H9 (cell line): ENCODE data around the gene FUT8. TPM values are rescaled to one million over a fixed set of nuclear protein-coding genes. Genes with fewer than 3 reads are reported as not detected.

Experiments used
- DNase-seq: peaks from one replicate; pipeline ENCODE4 v3.0.0-alpha.2; 2017
- H2AFZ ChIP-seq: one replicate; pipeline ENCODE4 v1.6.1; 2013; ENCODE audit warnings: mild to moderate bottlenecking, low read length, control low read depth, moderate library complexity
- H2AK5ac ChIP-seq: 2 replicates; pipeline ENCODE4 v1.6.1; 2013; ENCODE audit warnings: low read length, control low read depth, mixed read lengths; ENCODE audit not compliant: insufficient read length
- H2BK120ac ChIP-seq: one replicate; pipeline ENCODE4 v1.6.1; 2013; ENCODE audit warnings: low read depth, mild to moderate bottlenecking, low read length, control low read depth, inconsistent platforms; ENCODE audit not compliant: poor library complexity, severe bottlenecking
- H2BK12ac ChIP-seq: 2 replicates; pipeline ENCODE4 v1.6.1; 2013; ENCODE audit warnings: low read length, control low read depth, mixed read lengths, low read depth; ENCODE audit not compliant: insufficient read length
- H2BK15ac ChIP-seq: 2 replicates; pipeline ENCODE4 v1.6.1; 2013; ENCODE audit warnings: low read depth, low read length, control low read depth
- H2BK20ac ChIP-seq: one replicate; pipeline ENCODE4 v1.6.1; 2013; ENCODE audit warnings: low read depth, mild to moderate bottlenecking, low read length, control low read depth, inconsistent platforms; ENCODE audit not compliant: poor library complexity, severe bottlenecking
- H2BK5ac ChIP-seq: 2 replicates; pipeline ENCODE4 v1.6.1; 2013; ENCODE audit warnings: low read length, control low read depth, mixed read lengths; ENCODE audit not compliant: insufficient read length
- H3K14ac ChIP-seq: 2 replicates; pipeline ENCODE4 v1.6.1; 2013; ENCODE audit warnings: low read length, control low read depth; ENCODE audit not compliant: insufficient read depth
- H3K18ac ChIP-seq: 2 replicates; pipeline ENCODE4 v1.6.1; 2013; ENCODE audit warnings: low read depth, mild to moderate bottlenecking, mixed read lengths, low read length, control low read depth; ENCODE audit not compliant: insufficient read length
- H3K23ac ChIP-seq: 2 replicates; pipeline ENCODE4 v1.6.1; 2013; ENCODE audit warnings: low read length, control low read depth, mixed read lengths, low read depth; ENCODE audit not compliant: insufficient read length
- H3K23me2 ChIP-seq: 2 replicates; pipeline ENCODE4 v1.6.1; 2013; ENCODE audit warnings: low read depth, mild to moderate bottlenecking, mixed read lengths, low read length, control low read depth; ENCODE audit not compliant: insufficient read length, poor library complexity, severe bottlenecking
- H3K27ac ChIP-seq: 2 replicates; pipeline ENCODE4 v1.5.1; 2013; ENCODE audit warnings: low read length, control low read depth, mixed read lengths, low read depth; ENCODE audit not compliant: insufficient read length
- H3K27me3 ChIP-seq: 2 replicates; pipeline ENCODE4 v1.6.1; 2013; ENCODE audit warnings: low read length, control low read depth, inconsistent platforms; ENCODE audit not compliant: insufficient read depth
- H3K4ac ChIP-seq: 2 replicates; pipeline ENCODE4 v1.6.1; 2013; ENCODE audit warnings: low read depth, mild to moderate bottlenecking, control low read depth, inconsistent platforms, low read length, moderate library complexity
- H3K4me1 ChIP-seq: 2 replicates; pipeline ENCODE4 v1.6.1; 2013; ENCODE audit warnings: low read length, control low read depth, inconsistent platforms; ENCODE audit not compliant: insufficient read depth
- H3K4me2 ChIP-seq: 2 replicates; pipeline ENCODE4 v1.6.1; 2013; ENCODE audit warnings: low read length, control low read depth, mixed read lengths; ENCODE audit not compliant: insufficient read length, insufficient read depth
- H3K56ac ChIP-seq: 2 replicates; pipeline ENCODE4 v1.6.1; 2013; ENCODE audit warnings: low read depth, mild to moderate bottlenecking, mixed read lengths, low read length, control low read depth; ENCODE audit not compliant: insufficient read length
- H3K79me1 ChIP-seq: 2 replicates; pipeline ENCODE4 v1.6.1; 2013; ENCODE audit warnings: low read depth, mild to moderate bottlenecking, moderate library complexity, low read length, control low read depth, inconsistent platforms; ENCODE audit not compliant: insufficient read depth, poor library complexity, severe bottlenecking
- H3K79me2 ChIP-seq: 2 replicates; pipeline ENCODE4 v1.6.1; 2013; ENCODE audit warnings: low read length, control low read depth, inconsistent platforms; ENCODE audit not compliant: insufficient read depth
- H3K9ac ChIP-seq: 2 replicates; pipeline ENCODE4 v1.6.1; 2013; ENCODE audit warnings: low read length, control low read depth, mixed read lengths; ENCODE audit not compliant: insufficient read length; ENCODE audit errors: extremely low read depth
- H3K9me3 ChIP-seq: one replicate; pipeline ENCODE4 v1.6.1; 2013; ENCODE audit warnings: low read depth, low read length, inconsistent platforms; ENCODE audit not compliant: control insufficient read depth
- H3T11ph ChIP-seq: one replicate; pipeline ENCODE4 v1.6.1; 2013; ENCODE audit warnings: mild to moderate bottlenecking, low read length, control low read depth, inconsistent platforms
- H4K20me1 ChIP-seq: one replicate; pipeline ENCODE4 v1.6.1; 2013; ENCODE audit not compliant: control insufficient read depth, insufficient read length, insufficient read depth
- H4K5ac ChIP-seq: 2 replicates; pipeline ENCODE4 v1.6.1; 2013; ENCODE audit warnings: low read depth, mild to moderate bottlenecking, mixed read lengths, low read length, control low read depth; ENCODE audit not compliant: insufficient read length
- H4K8ac ChIP-seq: replicated peaks from 2 replicates; pipeline ENCODE4 v1.6.1; 2013; ENCODE audit warnings: low read length, control low read depth, mixed read lengths, low read depth; ENCODE audit not compliant: insufficient read length
- H4K91ac ChIP-seq: 2 replicates; pipeline ENCODE4 v1.6.1; 2013; ENCODE audit warnings: low read depth, mild to moderate bottlenecking, moderate library complexity, mixed read lengths, low read length, control low read depth; ENCODE audit not compliant: insufficient read length
- H3K27ac Mint-ChIP-seq, 3 experiments: 2 replicates in 2 of 3; 3 replicates in 1 of 3; pipeline ENCODE4 v1.8.0; 2020 to 2021; ENCODE audit warnings: mixed read lengths in 3 of 3, mild to moderate bottlenecking in 1 of 3, moderate library complexity in 1 of 3
- H3K27me3 Mint-ChIP-seq: 2 replicates; pipeline ENCODE4 v1.8.0; 2021; ENCODE audit warnings: low read depth, mild to moderate bottlenecking, moderate library complexity, mixed read lengths
- H3K36me3 Mint-ChIP-seq, 3 experiments: 2 replicates in 2 of 3; 3 replicates in 1 of 3; pipeline ENCODE4 v1.8.0; 2020 to 2021; ENCODE audit warnings: low read depth in 3 of 3, mixed read lengths in 3 of 3; ENCODE audit not compliant: insufficient read depth in 1 of 3
- H3K4me1 Mint-ChIP-seq, 2 experiments: 2 replicates each; pipeline ENCODE4 v1.8.0; 2020; ENCODE audit warnings: mixed read lengths in 2 of 2
- H3K4me3 Mint-ChIP-seq, 2 experiments: 2 replicates in 1 of 2; 3 replicates in 1 of 2; pipeline ENCODE4 v1.8.0; 2020 to 2021; ENCODE audit warnings: mild to moderate bottlenecking in 2 of 2, mixed read lengths in 2 of 2, moderate library complexity in 1 of 2
- H3K9me3 Mint-ChIP-seq, 2 experiments: 2 replicates in 1 of 2; 3 replicates in 1 of 2; pipeline ENCODE4 v1.8.0; 2020; ENCODE audit warnings: mild to moderate bottlenecking in 2 of 2, mixed read lengths in 2 of 2, moderate library complexity in 1 of 2
- WGBS: extraction: QIAGEN DNeasy Blood & Tissue Kit; methylation state at CpG from one replicate; pipeline ENCODE4 v1.1.7; 2013; ENCODE audit warnings: missing lambda C conversion rate, low lambda C conversion rate, mixed read lengths; ENCODE audit not compliant: insufficient read length; ENCODE audit errors: extremely low coverage; 5-methylcytosine and 5-hydroxymethylcytosine counted together
- total RNA-seq: library from RNA; stranded (reverse); gene quantifications from 2 replicates; pipeline ENCODE4 v1.2.1, GENCODE V29; 2021
- TF ChIP-seq, protein P1 (sequence below): fragments of 200-600 bp; sonication (generic); conservative IDR thresholded peaks from 3 replicates; pipeline ENCODE4 v1.8.0; 2021; ENCODE audit warnings: antibody characterized with exemption, mild to moderate bottlenecking

FUT8 gene
- total RNA-seq, 1 experiment from 2014 or later: 44.3 TPM

DNA sequence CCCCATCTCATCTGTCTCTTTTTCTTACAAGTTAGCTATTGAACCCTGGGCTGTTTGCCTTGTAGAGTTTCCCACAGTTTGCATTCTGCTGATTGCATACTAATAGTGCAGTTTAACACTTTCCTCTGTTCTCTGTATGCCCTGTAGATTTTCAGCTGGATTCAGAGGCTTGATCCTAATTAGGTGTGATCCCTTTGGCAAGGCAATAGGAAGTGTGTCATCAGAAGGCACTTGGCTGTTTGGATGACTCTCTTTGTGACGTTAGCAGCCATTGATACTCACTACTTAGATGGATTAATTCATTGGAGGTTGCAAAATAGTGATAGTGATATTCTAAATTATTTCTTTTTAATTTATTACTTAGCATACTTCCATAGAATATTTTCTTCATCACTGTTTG is 33.6 kb downstream of the FUT8 start:
- Mint-ChIP-seq H3K4me3 (no peak overlapping the region), H3K27me3 (no peaks in the 10 kb centered on the region), H3K36me3 (peaks cover 0 to 13% (median 8%) of the 10 kb centered on the region in 3 experiments; a peak in 4 of 7 replicates), H3K27ac (0 out of 7 replicates have a peak overlapping the region, but pooled peaks of 1 of the 3 experiments have one; percentile 24), H3K9me3 (peaks cover 8 to 11% of the 10 kb centered on the region in 2 experiments; a peak in 4 of 5 replicates), H3K4me1 (peaks cover 15 to 27% of the 10 kb centered on the region in 2 experiments)
- H3K23ac ChIP-seq: no peak overlapping the region
- no peak overlapping the region for H2BK20ac ChIP-seq
- H2AK5ac ChIP-seq: no peak overlapping the region
- no peak overlapping the region for H3K4ac ChIP-seq
- peaks cover 2% of the 10 kb centered on the region; the same call in 1 of the 2 replicates for H3K4me1 ChIP-seq
- no peak overlapping the region for H4K5ac ChIP-seq
- H3K4me2 ChIP-seq: no peak overlapping the region
- no peak overlapping the region for H2BK5ac ChIP-seq
- H3K9ac ChIP-seq: no peak overlapping the region
- WGBS: no CpG with 5 or more reads among the region's 1 CpG
- H3K79me1 ChIP-seq: no peaks in the 10 kb centered on the region
- H4K91ac ChIP-seq: no peak overlapping the region
- no peak overlapping the region for H2BK120ac ChIP-seq
- no peaks in the 10 kb centered on the region for H3K9me3 ChIP-seq
- no peaks in the 10 kb centered on the region for H3K27me3 ChIP-seq
- no peak overlapping the region for H3K18ac ChIP-seq
- no peak overlapping the region for H3T11ph ChIP-seq
- H2BK12ac ChIP-seq: no peak overlapping the region
- no peak overlapping the region for H2AFZ ChIP-seq
- no peak overlapping the region for H4K8ac ChIP-seq
- no peak overlapping the region for H2BK15ac ChIP-seq
- no peaks in the 10 kb centered on the region for H4K20me1 ChIP-seq
- H3K56ac ChIP-seq: no peak overlapping the region
- DNase-seq: no peak
- no peak overlapping the region for H3K14ac ChIP-seq
- H3K23me2 ChIP-seq: no peaks in the 10 kb centered on the region
- no peaks in the 10 kb centered on the region for H3K79me2 ChIP-seq
- no peak overlapping the region for H3K27ac ChIP-seq
- TF ChIP-seq, protein P1, sequence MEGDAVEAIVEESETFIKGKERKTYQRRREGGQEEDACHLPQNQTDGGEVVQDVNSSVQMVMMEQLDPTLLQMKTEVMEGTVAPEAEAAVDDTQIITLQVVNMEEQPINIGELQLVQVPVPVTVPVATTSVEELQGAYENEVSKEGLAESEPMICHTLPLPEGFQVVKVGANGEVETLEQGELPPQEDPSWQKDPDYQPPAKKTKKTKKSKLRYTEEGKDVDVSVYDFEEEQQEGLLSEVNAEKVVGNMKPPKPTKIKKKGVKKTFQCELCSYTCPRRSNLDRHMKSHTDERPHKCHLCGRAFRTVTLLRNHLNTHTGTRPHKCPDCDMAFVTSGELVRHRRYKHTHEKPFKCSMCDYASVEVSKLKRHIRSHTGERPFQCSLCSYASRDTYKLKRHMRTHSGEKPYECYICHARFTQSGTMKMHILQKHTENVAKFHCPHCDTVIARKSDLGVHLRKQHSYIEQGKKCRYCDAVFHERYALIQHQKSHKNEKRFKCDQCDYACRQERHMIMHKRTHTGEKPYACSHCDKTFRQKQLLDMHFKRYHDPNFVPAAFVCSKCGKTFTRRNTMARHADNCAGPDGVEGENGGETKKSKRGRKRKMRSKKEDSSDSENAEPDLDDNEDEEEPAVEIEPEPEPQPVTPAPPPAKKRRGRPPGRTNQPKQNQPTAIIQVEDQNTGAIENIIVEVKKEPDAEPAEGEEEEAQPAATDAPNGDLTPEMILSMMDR: no peak
